ENCODE measurements around the gene GLIPR2.
"Not testable (repeated sequence)": the region's sequence is repeated elsewhere in the genome, so short reads cannot be mapped to it uniquely, and the experiment has no call there.

DNA sequence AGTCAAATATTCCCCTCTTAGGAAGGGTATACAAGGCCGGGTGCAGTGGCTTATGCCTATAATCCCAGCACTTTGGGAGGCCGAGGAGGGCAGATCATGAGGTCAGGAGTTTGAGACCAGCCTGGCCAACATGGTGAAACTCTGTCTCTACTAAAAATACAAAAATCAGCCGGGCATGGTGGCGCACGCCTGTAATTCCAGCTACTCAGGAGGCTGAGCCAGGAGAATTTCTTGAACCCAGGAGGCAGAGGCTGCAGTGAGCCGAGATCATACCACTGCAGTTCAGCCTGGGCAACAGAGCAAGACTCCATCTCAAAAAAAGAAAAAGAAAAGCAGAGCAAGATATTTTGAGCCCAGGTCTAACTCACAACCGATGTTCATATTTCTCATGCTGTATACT, 4.9 kb upstream of the GLIPR2 start:
- not testable (repeated sequence) for TF ChIP-seq ZNF709 (CRISPR knock-in tag; IDR thresholded peaks at IDR 0.05); CREB1 (IDR thresholded peaks at IDR 0.05); CREB1 (CRISPR knock-in tag; IDR thresholded peaks at IDR 0.05); NFIB (CRISPR knock-in tag; IDR thresholded peaks at IDR 0.05; ENCODE audit: borderline replicate concordance); HCFC1 (IDR thresholded peaks at IDR 0.05; ENCODE audit: low read depth, low read length)
